HepG2 (cell line): Measurements from ENCODE around the gene ZNF528. TPM values are rescaled to one million over a fixed set of nuclear protein-coding genes. Genes with fewer than 3 reads are reported as not detected.

Experiments
- ATAC-seq: fragments of 200-7000 bp; cut with Tn5 transposase; 3 replicates; pipeline ENCODE4 v1.9.1; 2020; ENCODE audit warnings: mild to moderate bottlenecking, moderate library complexity
- BruUV-seq: library from RNA; stranded (reverse); fragments of 400-500 nt; replicated peaks from 2 replicates; lab custom pipeline; 2021; lab: Mats Ljungman, UMichigan
- CTCF ChIA-PET: fragments of 300-600 bp; formaldehyde crosslinking; extraction: SDS; loops from one replicate; lab custom pipeline; 2021; ENCODE audit warnings: low total read pairs, inconsistent platforms, low intra/inter-chr PET ratio; lab: Yijun Ruan, JAX
- POLR2A ChIA-PET: fragments of 350-600 bp; sonication (Branson Sonifier 250); formaldehyde crosslinking; loops from one replicate; lab custom pipeline; 2020; ENCODE audit warnings: antibody characterized with exemption, inconsistent platforms; lab: Yijun Ruan, JAX
- DNase-seq: peaks from one replicate; pipeline ENCODE4 v3.0.0-alpha.2; 2015; ENCODE audit warnings: low spot score
- FAIRE-seq: peaks from 3 replicates; lab custom pipeline; 2011; peaks lifted over from hg19 to GRCh38; lab: Jason Lieb, UNC
- H2AFZ ChIP-seq: one replicate; pipeline ENCODE4 v1.6.1; 2011; ENCODE audit warnings: low read length, inconsistent platforms
- H3K27ac ChIP-seq: fragments of 300-600 bp; 3 replicates; pipeline ENCODE4 v1.8.0; 2011; ENCODE audit warnings: mixed run types, mild to moderate bottlenecking, mixed read lengths, low read length, inconsistent platforms; ENCODE audit not compliant: insufficient read depth; ENCODE audit errors: extremely low read length
- H3K27me3 ChIP-seq, 2 experiments: fragments of 200-600 bp in 1 of 2; 2 replicates in 1 of 2; 3 replicates in 1 of 2; pipeline versions ENCODE4 v1.6.0 to v1.8.0; 2011; ENCODE audit warnings: low read length in 2 of 2, mild to moderate bottlenecking in 2 of 2, moderate library complexity in 2 of 2, inconsistent platforms in 1 of 2; ENCODE audit not compliant: insufficient read depth in 2 of 2, control insufficient read depth in 1 of 2
- H3K36me3 ChIP-seq, 2 experiments: fragments of 200-600 bp in 1 of 2; replicated peaks in 1 of 2; 2 replicates in 1 of 2; 3 replicates in 1 of 2; pipeline versions ENCODE4 v1.5.1 to v1.8.0; 2011; ENCODE audit warnings: low read length in 2 of 2, inconsistent platforms in 1 of 2; ENCODE audit not compliant: insufficient read depth in 2 of 2, control insufficient read depth in 1 of 2
- H3K4me1 ChIP-seq: 2 replicates; pipeline ENCODE4 v1.5.1; 2012; ENCODE audit warnings: low read length, inconsistent platforms; ENCODE audit not compliant: insufficient read depth
- H3K4me2 ChIP-seq: 2 replicates; pipeline ENCODE4 v1.6.0; 2011; ENCODE audit warnings: low read depth, low read length, inconsistent platforms
- H3K4me3 ChIP-seq, 3 experiments: fragments of 200-600 bp in 1 of 3; sonication (generic), shearing (Covaris generic) in 1 of 3; replicated peaks in 1 of 3; 2 replicates each; pipeline ENCODE4 v1.5.1; 2011 to 2016; ENCODE audit warnings: low read length in 3 of 3, inconsistent platforms in 2 of 3, low read depth in 2 of 3, mild to moderate bottlenecking in 2 of 3, control low read depth in 1 of 3, mixed read lengths in 1 of 3; ENCODE audit not compliant: insufficient read depth in 1 of 3
- H3K79me2 ChIP-seq: one replicate; pipeline ENCODE4 v1.6.1; 2011; ENCODE audit warnings: low read length, inconsistent platforms; ENCODE audit not compliant: insufficient read depth
- H3K9ac ChIP-seq: 2 replicates; pipeline ENCODE4 v1.6.0; 2011; ENCODE audit warnings: mild to moderate bottlenecking, low read depth, low read length, inconsistent platforms; ENCODE audit not compliant: insufficient read depth
- H3K9me3 ChIP-seq: 2 replicates; pipeline ENCODE4 v1.5.1; 2012; ENCODE audit warnings: mild to moderate bottlenecking, low read length
- H4K20me1 ChIP-seq: 2 replicates; pipeline ENCODE4 v1.6.0; 2011; ENCODE audit warnings: inconsistent platforms, mild to moderate bottlenecking, low read length, moderate library complexity; ENCODE audit not compliant: insufficient read depth
- CSRNP1 ChIP-seq: sonication (generic); formaldehyde crosslinking; IDR thresholded peaks from 2 replicates; pipeline ENCODE4 v1.8.1; 2023; ENCODE audit warnings: mild to moderate bottlenecking, missing genetic modification reagents
- MAFF ChIP-seq: IDR thresholded peaks from 2 replicates; pipeline ENCODE4 v1.6.1; 2011; ENCODE audit warnings: low read depth, low read length, improper control_type of control experiment
- MLX ChIP-seq: IDR thresholded peaks from 2 replicates; pipeline ENCODE4 v1.6.1; 2016
- NBN ChIP-seq: fragments of 450-650 bp; conservative IDR thresholded peaks from 2 replicates; pipeline ENCODE4 v1.6.1; 2017
- NPAS2 ChIP-seq: sonication (generic); formaldehyde crosslinking; IDR thresholded peaks from 2 replicates; pipeline ENCODE4 v1.8.0; 2022; ENCODE audit warnings: mild to moderate bottlenecking, missing genetic modification reagents, borderline replicate concordance
- TCF7 ChIP-seq: sonication (generic); IDR thresholded peaks from 2 replicates; pipeline ENCODE4 v1.6.1; 2016; ENCODE audit warnings: antibody characterized with exemption, low read depth
- ZBTB42 ChIP-seq: sonication (generic); formaldehyde crosslinking; IDR thresholded peaks from 2 replicates; pipeline ENCODE4 v1.5.0; 2020; ENCODE audit warnings: mild to moderate bottlenecking, missing genetic modification reagents
- ZNF761 ChIP-seq: sonication (generic); formaldehyde crosslinking; conservative IDR thresholded peaks from 2 replicates; pipeline ENCODE4 v1.4.0; 2020; ENCODE audit warnings: mild to moderate bottlenecking, missing genetic modification reagents
- ZSCAN21 ChIP-seq: sonication (generic); formaldehyde crosslinking; IDR thresholded peaks from 2 replicates; pipeline ENCODE4 v1.8.0; 2022; ENCODE audit warnings: mild to moderate bottlenecking, missing genetic modification reagents, moderate library complexity, borderline replicate concordance
- WGBS: methylation state at CpG from one replicate; pipeline ENCODE4 v1.1.6; 2017; ENCODE audit warnings: low lambda C conversion rate; 5-methylcytosine and 5-hydroxymethylcytosine counted together
- in situ Hi-C: cut with HindIII; loops from 2 replicates; pipeline ENCODE4 v1.10.0; 2017; ENCODE audit warnings: low pct_unique_long_range_greater_than_20kb; ENCODE audit not compliant: extremely low pct_ligation_motif_present
- intact Hi-C: fragments of 100-400 bp; cut with micrococcal nuclease; formaldehyde crosslinking; loops from one replicate; pipeline ENCODE4 v1.10.0; 2022; ENCODE audit not compliant: unreplicated experiment
- polyA plus RNA-seq, 8 experiments: library from polyadenylated mRNA; depleted of rRNA in 3 of 8; stranded (reverse) in 7 of 8; unstranded in 1 of 8; fragments of >200 nt; fragmentation: Illumina TruSeq in 4 of 8; extraction: Trizol in 4 of 8; gene quantifications; 2 replicates each; pipeline versions ENCODE4 v1.2.1 to v1.2.3, GENCODE V29; 2011 to 2016; ENCODE audit warnings: low read depth in 4 of 8, missing spikeins in 1 of 8, mixed read lengths in 1 of 8; ENCODE audit not compliant: insufficient read depth in 1 of 8
- total RNA-seq, 5 experiments: library from RNA; depleted of rRNA; stranded (reverse); fragments of >200 nt; fragmentation: Illumina TruSeq; extraction: Trizol; gene quantifications; 2 replicates each; pipeline ENCODE4 v1.2.3, GENCODE V29; 2016; ENCODE audit warnings: low read depth in 1 of 5
- TF ChIP-seq, protein P1 (sequence below): sonication (generic); formaldehyde crosslinking; IDR thresholded peaks from 2 replicates; pipeline ENCODE4 v1.8.0; 2023; ENCODE audit warnings: mild to moderate bottlenecking, missing genetic modification reagents
- TF ChIP-seq, protein P2 (sequence below): sonication (generic); formaldehyde crosslinking; IDR thresholded peaks from 2 replicates; pipeline ENCODE4 v1.4.0; 2020; ENCODE audit warnings: missing genetic modification reagents

Gene ZNF528
- total and polyA plus RNA-seq, 2 of the 13 experiments (the other 11 are each of a cell fraction or from before 2014, with no cell fraction given) = 4.1 to 10.0 TPM

DNA sequence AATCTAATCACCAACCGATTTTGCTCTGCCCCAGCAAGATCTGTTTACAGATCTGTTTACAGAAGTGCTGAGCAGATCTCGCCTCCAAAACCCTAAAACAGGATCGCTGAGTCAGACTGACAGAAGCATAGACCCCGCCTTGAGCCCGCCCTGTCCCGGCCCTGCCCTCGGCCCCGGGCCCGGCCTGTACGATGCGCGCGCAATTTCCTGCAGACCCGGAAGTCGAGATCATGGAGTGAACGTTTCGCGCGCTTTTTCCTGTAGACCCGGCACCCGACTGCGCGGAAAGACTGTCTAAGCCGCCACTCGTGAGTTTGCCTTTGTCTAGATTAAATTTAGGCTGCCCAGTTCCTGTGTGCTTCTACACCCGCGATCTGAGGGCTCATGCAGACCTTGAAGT, 31.3 kb downstream of the ZNF528 start, which contains the start of gene ZNF534 (continued):
- TF ChIP-seq CSRNP1 (CRISPR knock-in tag) (no peak), TCF7 (no peak), ZBTB42 (CRISPR knock-in tag) (no peak), MLX (CRISPR knock-in tag) (no peak)

DNA sequence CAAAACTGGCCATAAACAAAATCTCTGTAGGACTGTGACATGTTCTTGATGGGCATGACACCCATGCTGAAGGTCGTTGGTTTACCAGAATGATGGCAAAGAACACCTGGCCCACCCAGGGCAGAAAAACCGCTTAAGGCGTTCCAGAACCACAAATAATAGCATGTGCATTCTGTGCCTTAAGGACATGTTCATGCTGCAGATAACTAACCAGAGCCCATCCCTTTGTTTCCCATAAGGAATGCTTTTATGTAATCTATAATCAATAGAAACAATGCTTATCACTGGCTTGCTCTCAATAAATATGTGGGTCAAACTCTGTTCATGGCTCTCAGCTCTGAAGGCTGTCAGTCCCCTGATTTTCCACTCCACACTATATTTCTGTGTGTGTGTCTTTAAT, 44.5 kb downstream of the ZNF528 start:
- Histone ChIP-seq H4K20me1 (no peaks in the 10 kb centered on the region), H3K9ac (no peak overlapping the region), H3K4me2 (no peak overlapping the region), H3K4me3 (no peak overlapping the region), H3K79me2 (no peaks in the 10 kb centered on the region), H3K9me3 (peaks cover 97% of the 10 kb centered on the region)
- in situ Hi-C loops = no loop called here
- BruUV-seq = no TSS peak
- POLR2A ChIA-PET = no interaction called here
- TF ChIP-seq ZNF761 (CRISPR knock-in tag) (peak; percentile 98), ZSCAN21 (CRISPR knock-in tag) (no peak), NBN (no peak), NPAS2 (no peak), MAFF (no peak)
- TF ChIP-seq, protein P1, sequence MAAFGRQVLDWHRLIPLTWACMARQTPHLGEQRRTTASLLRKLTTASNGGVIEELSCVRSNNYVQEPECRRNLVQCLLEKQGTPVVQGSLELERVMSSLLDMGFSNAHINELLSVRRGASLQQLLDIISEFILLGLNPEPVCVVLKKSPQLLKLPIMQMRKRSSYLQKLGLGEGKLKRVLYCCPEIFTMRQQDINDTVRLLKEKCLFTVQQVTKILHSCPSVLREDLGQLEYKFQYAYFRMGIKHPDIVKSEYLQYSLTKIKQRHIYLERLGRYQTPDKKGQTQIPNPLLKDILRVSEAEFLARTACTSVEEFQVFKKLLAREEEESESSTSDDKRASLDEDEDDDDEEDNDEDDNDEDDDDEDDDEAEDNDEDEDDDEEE = no peak
- TF ChIP-seq, protein P2, sequence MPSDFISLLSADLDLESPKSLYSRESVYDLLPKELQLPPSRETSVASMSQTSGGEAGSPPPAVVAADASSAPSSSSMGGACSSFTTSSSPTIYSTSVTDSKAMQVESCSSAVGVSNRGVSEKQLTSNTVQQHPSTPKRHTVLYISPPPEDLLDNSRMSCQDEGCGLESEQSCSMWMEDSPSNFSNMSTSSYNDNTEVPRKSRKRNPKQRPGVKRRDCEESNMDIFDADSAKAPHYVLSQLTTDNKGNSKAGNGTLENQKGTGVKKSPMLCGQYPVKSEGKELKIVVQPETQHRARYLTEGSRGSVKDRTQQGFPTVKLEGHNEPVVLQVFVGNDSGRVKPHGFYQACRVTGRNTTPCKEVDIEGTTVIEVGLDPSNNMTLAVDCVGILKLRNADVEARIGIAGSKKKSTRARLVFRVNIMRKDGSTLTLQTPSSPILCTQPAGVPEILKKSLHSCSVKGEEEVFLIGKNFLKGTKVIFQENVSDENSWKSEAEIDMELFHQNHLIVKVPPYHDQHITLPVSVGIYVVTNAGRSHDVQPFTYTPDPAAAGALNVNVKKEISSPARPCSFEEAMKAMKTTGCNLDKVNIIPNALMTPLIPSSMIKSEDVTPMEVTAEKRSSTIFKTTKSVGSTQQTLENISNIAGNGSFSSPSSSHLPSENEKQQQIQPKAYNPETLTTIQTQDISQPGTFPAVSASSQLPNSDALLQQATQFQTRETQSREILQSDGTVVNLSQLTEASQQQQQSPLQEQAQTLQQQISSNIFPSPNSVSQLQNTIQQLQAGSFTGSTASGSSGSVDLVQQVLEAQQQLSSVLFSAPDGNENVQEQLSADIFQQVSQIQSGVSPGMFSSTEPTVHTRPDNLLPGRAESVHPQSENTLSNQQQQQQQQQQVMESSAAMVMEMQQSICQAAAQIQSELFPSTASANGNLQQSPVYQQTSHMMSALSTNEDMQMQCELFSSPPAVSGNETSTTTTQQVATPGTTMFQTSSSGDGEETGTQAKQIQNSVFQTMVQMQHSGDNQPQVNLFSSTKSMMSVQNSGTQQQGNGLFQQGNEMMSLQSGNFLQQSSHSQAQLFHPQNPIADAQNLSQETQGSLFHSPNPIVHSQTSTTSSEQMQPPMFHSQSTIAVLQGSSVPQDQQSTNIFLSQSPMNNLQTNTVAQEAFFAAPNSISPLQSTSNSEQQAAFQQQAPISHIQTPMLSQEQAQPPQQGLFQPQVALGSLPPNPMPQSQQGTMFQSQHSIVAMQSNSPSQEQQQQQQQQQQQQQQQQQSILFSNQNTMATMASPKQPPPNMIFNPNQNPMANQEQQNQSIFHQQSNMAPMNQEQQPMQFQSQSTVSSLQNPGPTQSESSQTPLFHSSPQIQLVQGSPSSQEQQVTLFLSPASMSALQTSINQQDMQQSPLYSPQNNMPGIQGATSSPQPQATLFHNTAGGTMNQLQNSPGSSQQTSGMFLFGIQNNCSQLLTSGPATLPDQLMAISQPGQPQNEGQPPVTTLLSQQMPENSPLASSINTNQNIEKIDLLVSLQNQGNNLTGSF (CRISPR knock-in tag) = no peak
- TF ChIP-seq, all 625 proteins: peak for 1
- Histone ChIP-seq H3K27ac (no peak overlapping the region), H3K36me3 (no peaks in the 10 kb centered on the region), H3K4me1 (no peaks in the 10 kb centered on the region), H2AFZ (no peak overlapping the region), H3K27me3 (no peaks in the 10 kb centered on the region)
- 7% methylated on average over 2 of the region's 3 CpGs for WGBS
- CTCF ChIA-PET = no interaction called here
- intact Hi-C loops = no loop called here
- no peak for FAIRE-seq
- DNase-seq = no peak
- no peak for ATAC-seq
